Mesendoderm (in vitro differentiated cells): ENCODE data around the gene CCDC194.

Experiments used
- DNase-seq: peaks from one replicate; pipeline ENCODE4 v3.0.0; 2013
- H2AK5ac ChIP-seq: 2 replicates; pipeline ENCODE4 v1.6.1; 2013; ENCODE audit warnings: low read length, inconsistent platforms
- H2BK120ac ChIP-seq: 2 replicates; pipeline ENCODE4 v1.6.1; 2013; ENCODE audit warnings: low read depth, mild to moderate bottlenecking, low read length, moderate library complexity, mixed read lengths
- H2BK15ac ChIP-seq: replicated peaks from 2 replicates; pipeline ENCODE4 v1.6.1; 2013; ENCODE audit warnings: low read depth, mild to moderate bottlenecking, moderate library complexity
- H2BK5ac ChIP-seq: 2 replicates; pipeline ENCODE4 v1.6.1; 2013; ENCODE audit warnings: low read length, inconsistent platforms
- H3K18ac ChIP-seq: 2 replicates; pipeline ENCODE4 v1.6.1; 2013; ENCODE audit warnings: mild to moderate bottlenecking, low read length, mixed read lengths
- H3K23ac ChIP-seq: one replicate; pipeline ENCODE4 v1.6.1; 2013; ENCODE audit warnings: low read length
- H3K27ac ChIP-seq: 2 replicates; pipeline ENCODE4 v1.5.1; 2013; ENCODE audit warnings: low read depth, mild to moderate bottlenecking, inconsistent platforms, low read length, moderate library complexity
- H3K27me3 ChIP-seq: 2 replicates; pipeline ENCODE4 v1.6.1; 2013; ENCODE audit warnings: low read length, control low read depth, mild to moderate bottlenecking, inconsistent platforms; ENCODE audit not compliant: insufficient read depth, poor library complexity
- H3K36me3 ChIP-seq: 2 replicates; pipeline ENCODE4 v1.6.1; 2013; ENCODE audit warnings: low read length, inconsistent platforms; ENCODE audit not compliant: control insufficient read depth, insufficient read depth
- H3K4ac ChIP-seq: one replicate; pipeline ENCODE4 v1.6.1; 2013; ENCODE audit warnings: low read depth, mild to moderate bottlenecking, low read length, moderate library complexity
- H3K4me1 ChIP-seq: 2 replicates; pipeline ENCODE4 v1.6.1; 2013; ENCODE audit warnings: low read depth, low read length, inconsistent platforms; ENCODE audit not compliant: control insufficient read depth
- H3K4me2 ChIP-seq: 2 replicates; pipeline ENCODE4 v1.6.1; 2013; ENCODE audit warnings: low read length
- H3K4me3 ChIP-seq: 2 replicates; pipeline ENCODE4 v1.5.1; 2013; ENCODE audit warnings: mild to moderate bottlenecking, low read length
- H3K56ac ChIP-seq: one replicate; pipeline ENCODE4 v1.6.1; 2013; ENCODE audit warnings: low read length
- H3K79me1 ChIP-seq: 2 replicates; pipeline ENCODE4 v1.6.1; 2013; ENCODE audit warnings: low read length, inconsistent platforms
- H3K79me2 ChIP-seq: 2 replicates; pipeline ENCODE4 v1.6.1; 2013; ENCODE audit warnings: mild to moderate bottlenecking, low read length; ENCODE audit not compliant: control insufficient read depth, insufficient read depth
- H3K9ac ChIP-seq: 2 replicates; pipeline ENCODE4 v1.6.1; 2013; ENCODE audit warnings: low read length, inconsistent platforms
- H4K5ac ChIP-seq: one replicate; pipeline ENCODE4 v1.6.1; 2013; ENCODE audit warnings: low read length
- H4K8ac ChIP-seq: one replicate; pipeline ENCODE4 v1.6.1; 2013; ENCODE audit warnings: low read depth, mild to moderate bottlenecking, control low read depth, low read length, moderate library complexity
- WGBS: extraction: QIAGEN DNeasy Blood & Tissue Kit; methylation state at CpG from one replicate; pipeline ENCODE4 v1.1.7; 2013; ENCODE audit warnings: low lambda C conversion rate, missing lambda C conversion rate; ENCODE audit not compliant: insufficient coverage; ENCODE audit errors: extremely low coverage; 5-methylcytosine and 5-hydroxymethylcytosine counted together

The CCDC194 gene

DNA sequence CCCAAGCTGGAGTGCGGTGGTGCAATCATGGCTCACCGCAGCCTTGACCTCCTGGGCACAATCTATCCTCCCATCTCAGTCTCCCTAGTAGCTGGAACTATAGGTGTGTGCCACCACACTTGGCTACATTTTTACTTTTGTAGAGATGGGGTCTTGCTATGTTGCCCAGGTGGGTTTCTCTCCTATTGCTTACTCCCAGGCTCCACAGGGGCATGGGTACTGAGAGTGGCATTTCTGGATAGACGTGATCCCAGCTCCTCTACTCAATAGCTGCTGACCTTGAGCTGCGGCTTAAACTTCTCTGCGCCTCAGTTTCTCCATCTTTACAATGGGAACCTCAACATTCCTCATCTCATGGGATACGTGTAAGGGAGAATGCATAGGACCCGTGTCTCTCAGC lies 37.4 kb upstream of the CCDC194 start:
- WGBS = no CpG with 5 or more reads among the region's 7 CpGs
- H3K4me1 ChIP-seq = no peaks in the 10 kb centered on the region

DNA sequence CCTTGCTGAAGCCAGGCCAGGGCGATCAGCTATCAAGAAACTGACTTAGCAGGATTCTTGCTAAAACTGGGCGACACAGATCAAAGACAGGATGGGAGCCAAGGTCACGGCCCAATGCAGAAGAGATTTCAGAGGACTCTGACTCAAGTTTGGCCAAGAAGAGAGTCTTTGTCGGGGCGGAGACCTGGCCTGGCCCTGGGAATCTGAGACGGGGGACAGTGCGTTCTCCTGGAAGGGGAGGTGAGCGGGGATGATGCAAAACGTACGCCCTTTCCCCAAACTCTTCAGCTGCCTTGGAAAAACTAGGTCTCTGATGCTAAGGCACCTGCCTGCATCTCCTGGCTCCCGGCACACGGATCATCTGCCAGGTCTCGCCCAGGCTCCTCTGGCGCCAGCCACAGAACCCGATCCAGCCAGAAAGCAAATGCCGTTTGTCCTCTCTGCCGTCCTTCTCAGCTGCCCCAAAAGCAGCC lies 35.7 kb upstream of the CCDC194 start:
- no CpG with 5 or more reads among the region's 17 CpGs for WGBS
- Histone ChIP-seq H3K79me1 (no peaks in the 10 kb centered on the region), H2BK120ac (no peak overlapping the region), H3K4me2 (no peak overlapping the region), H3K27me3 (no peaks in the 10 kb centered on the region), H4K5ac (no peak overlapping the region), H3K23ac (no peak overlapping the region), H3K9ac (no peak overlapping the region), H3K4me3 (no peak overlapping the region), H3K18ac (no peak overlapping the region), H3K36me3 (no peaks in the 10 kb centered on the region), H3K56ac (no peak overlapping the region), H3K4ac (no peak overlapping the region), H3K79me2 (no peaks in the 10 kb centered on the region), H3K27ac (no peak overlapping the region), H3K4me1 (no peaks in the 10 kb centered on the region), H2BK5ac (no peak overlapping the region), H2BK15ac (no peak overlapping the region), H2AK5ac (no peak overlapping the region), H4K8ac (no peak overlapping the region)
- no peak for DNase-seq

More for the DNA sequence above, 37.4 kb upstream of the CCDC194 start:
- no peak overlapping the region for H3K27ac ChIP-seq
- no peak overlapping the region for H2BK15ac ChIP-seq
- no peaks in the 10 kb centered on the region for H3K27me3 ChIP-seq
- no peak overlapping the region for H3K4me2 ChIP-seq
- no peak overlapping the region for H2BK5ac ChIP-seq
- H3K79me1 ChIP-seq = no peaks in the 10 kb centered on the region
- no peak overlapping the region for H3K18ac ChIP-seq
- no peaks in the 10 kb centered on the region for H3K36me3 ChIP-seq
- no peak for DNase-seq
- no peak overlapping the region for H4K5ac ChIP-seq
- no peak overlapping the region for H4K8ac ChIP-seq
- H3K79me2 ChIP-seq = no peaks in the 10 kb centered on the region
- H2AK5ac ChIP-seq = no peak overlapping the region
- no peak overlapping the region for H2BK120ac ChIP-seq
- H3K9ac ChIP-seq = no peak overlapping the region
- H3K4ac ChIP-seq = no peak overlapping the region
- no peak overlapping the region for H3K23ac ChIP-seq
- H3K4me3 ChIP-seq = no peak overlapping the region
- no peak overlapping the region for H3K56ac ChIP-seq

DNA sequence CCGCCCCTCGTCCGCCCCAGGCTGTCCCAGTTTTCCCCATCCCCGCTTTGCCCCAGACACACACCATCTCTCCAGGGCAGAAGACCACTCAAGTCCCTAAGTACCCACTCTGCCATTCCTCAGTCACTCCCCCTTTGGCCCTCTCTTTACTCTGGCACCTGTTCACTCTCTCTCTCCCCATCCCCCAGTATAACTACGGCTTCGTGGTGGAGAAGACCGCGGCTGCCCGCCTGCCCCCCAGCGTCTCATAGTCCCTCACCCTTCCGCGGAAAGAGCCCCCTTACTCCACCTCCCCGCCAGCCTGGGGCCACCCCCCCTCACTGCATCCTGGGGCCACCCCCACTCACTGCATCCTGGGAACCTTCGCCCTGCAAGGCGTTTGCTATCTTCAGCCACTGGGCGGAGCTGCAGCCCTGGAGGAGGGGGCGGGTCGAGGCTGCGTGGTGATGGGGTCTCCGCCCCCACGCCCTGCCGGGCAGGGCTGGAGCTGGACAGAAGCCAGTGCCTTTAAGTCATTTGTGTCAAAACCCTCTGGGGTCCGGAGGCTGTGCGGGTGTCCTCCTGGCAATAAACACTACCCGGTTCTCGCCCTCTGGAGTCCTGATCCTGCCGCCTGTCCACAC lies 30.9 kb upstream of the CCDC194 start:
- Histone ChIP-seq H3K23ac (no peak overlapping the region), H3K79me2 (no peaks in the 10 kb centered on the region), H3K27ac (no peak overlapping the region), H3K9ac (peak overlapping the region; percentile 50), H3K79me1 (no peaks in the 10 kb centered on the region), H3K56ac (no peak overlapping the region), H3K18ac (no peak overlapping the region), H3K4me2 (peak overlapping the region; percentile 31), H2BK120ac (no peak overlapping the region), H2AK5ac (no peak overlapping the region), H2BK5ac (no peak overlapping the region), H3K4me3 (no peak overlapping the region), H3K4me1 (no peaks in the 10 kb centered on the region), H2BK15ac (no peak overlapping the region), H4K5ac (no peak overlapping the region), H3K36me3 (no peaks in the 10 kb centered on the region), H3K27me3 (no peaks in the 10 kb centered on the region), H3K4ac (no peak overlapping the region), H4K8ac (no peak overlapping the region)
- no CpG with 5 or more reads among the region's 27 CpGs for WGBS
- peak; percentile 85 for DNase-seq

DNA sequence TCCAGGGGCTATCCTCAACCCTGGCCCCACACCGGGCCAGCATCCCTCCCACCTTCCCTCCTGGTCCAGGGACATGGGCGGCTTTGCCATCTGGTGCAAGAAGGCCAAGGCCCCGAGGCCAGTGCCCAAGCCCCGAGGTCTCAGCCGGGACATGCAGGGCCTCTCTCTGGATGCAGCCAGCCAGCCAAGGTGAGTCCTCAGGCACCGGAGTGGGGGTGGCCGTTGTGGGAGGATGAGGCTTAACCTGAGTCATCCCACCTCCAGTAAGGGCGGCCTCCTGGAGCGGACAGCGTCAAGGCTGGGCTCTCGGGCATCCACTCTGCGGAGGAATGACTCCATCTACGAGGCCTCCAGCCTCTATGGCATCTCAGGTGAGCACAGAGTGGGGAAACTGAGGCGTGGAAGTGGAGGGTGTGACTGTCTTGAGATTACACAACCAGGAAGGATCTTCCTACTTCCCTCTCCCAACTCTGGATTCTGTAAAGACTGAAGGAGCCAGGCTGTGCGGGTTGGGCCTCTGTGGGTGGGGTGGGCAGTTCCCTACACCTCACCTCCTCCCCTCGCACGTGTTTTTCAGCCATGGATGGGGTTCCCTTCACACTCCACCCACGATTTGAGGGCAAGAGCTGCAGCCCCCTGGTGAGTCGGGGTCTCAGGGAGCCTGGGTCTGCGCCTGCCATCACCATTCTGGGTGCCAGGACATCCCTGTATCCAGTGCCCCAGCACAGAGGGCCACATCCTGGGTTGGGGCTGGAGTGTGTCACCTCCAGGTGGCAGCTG lies 29.6 kb upstream of the CCDC194 start:
- Histone ChIP-seq H3K4me3 (no peak overlapping the region), H3K4ac (no peak overlapping the region), H3K36me3 (no peaks in the 10 kb centered on the region), H4K5ac (no peak overlapping the region), H3K79me2 (no peaks in the 10 kb centered on the region), H2BK120ac (no peak overlapping the region), H3K4me2 (no peak overlapping the region), H3K18ac (no peak overlapping the region), H3K9ac (no peak overlapping the region), H2AK5ac (no peak overlapping the region), H2BK15ac (no peak overlapping the region), H3K27me3 (no peaks in the 10 kb centered on the region), H3K27ac (no peak overlapping the region), H4K8ac (no peak overlapping the region), H3K79me1 (no peaks in the 10 kb centered on the region), H3K23ac (no peak overlapping the region), H3K56ac (no peak overlapping the region), H3K4me1 (no peaks in the 10 kb centered on the region), H2BK5ac (no peak overlapping the region)
- DNase-seq = no peak
- WGBS = no CpG with 5 or more reads among the region's 20 CpGs

DNA sequence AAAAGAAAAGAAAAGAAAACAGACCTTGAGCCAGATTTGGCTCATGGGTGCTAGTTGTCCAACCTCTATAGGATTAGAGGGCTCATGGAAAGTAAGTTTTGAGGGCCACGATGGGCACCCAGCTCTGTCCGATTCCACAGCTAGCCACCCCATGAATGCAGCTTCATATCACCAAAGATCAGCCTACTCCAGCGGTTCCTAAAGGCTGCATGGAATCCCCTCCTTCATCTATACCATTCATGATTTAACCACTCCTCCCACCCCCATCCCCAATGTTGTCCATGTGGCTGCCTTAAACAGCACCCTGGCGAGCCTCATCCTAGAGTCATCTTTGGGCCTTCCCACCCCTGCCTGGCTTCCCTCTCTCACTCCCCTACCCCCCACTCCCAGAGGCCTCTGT lies 27.9 kb upstream of the CCDC194 start:
- H3K4me1 ChIP-seq = no peaks in the 10 kb centered on the region
- H3K9ac ChIP-seq = no peak overlapping the region
- no peak overlapping the region for H2BK5ac ChIP-seq
- H3K4ac ChIP-seq = no peak overlapping the region
- no peak overlapping the region for H3K4me3 ChIP-seq
- no peaks in the 10 kb centered on the region for H3K79me2 ChIP-seq
- no peak overlapping the region for H3K23ac ChIP-seq
- H3K4me2 ChIP-seq = no peak overlapping the region
- no peak overlapping the region for H3K18ac ChIP-seq
- H3K79me1 ChIP-seq = no peaks in the 10 kb centered on the region
- H4K5ac ChIP-seq = no peak overlapping the region
- no peak overlapping the region for H2BK120ac ChIP-seq
- no peak overlapping the region for H2BK15ac ChIP-seq
- no peak overlapping the region for H3K27ac ChIP-seq
- H2AK5ac ChIP-seq = no peak overlapping the region
- no CpG with 5 or more reads among the region's 4 CpGs for WGBS
- no peaks in the 10 kb centered on the region for H3K27me3 ChIP-seq
- no peak overlapping the region for H4K8ac ChIP-seq
- H3K56ac ChIP-seq = no peak overlapping the region
- no peaks in the 10 kb centered on the region for H3K36me3 ChIP-seq
- DNase-seq = no peak
